Thoracic aorta (tissue), 2 donors: ENCODE results near the gene EXOC6B. TPM values are rescaled to one million over a fixed set of nuclear protein-coding genes. Genes with fewer than 3 reads are reported as not detected.

Experiments used
- ATAC-seq: fragments of 150-250 bp; one replicate; pipeline ENCODE4 v1.8.0; 2017; ENCODE audit warnings: low read depth; ENCODE audit not compliant: insufficient number of reproducible peaks, low FRiP score
- DNase-seq: peaks from one replicate; pipeline ENCODE4 v3.0.0-alpha.2; 2020; ENCODE audit warnings: low spot score
- H3K27ac ChIP-seq, 2 donors: fragments of 200-600 bp; sonication (generic); 1 replicate in 1 of 2; 2 replicates in 1 of 2; pipeline ENCODE4 v1.5.1; 2016; ENCODE audit warnings: mild to moderate bottlenecking in 2 of 2, moderate library complexity in 2 of 2
- H3K27me3 ChIP-seq: fragments of 200-600 bp; sonication (generic); replicated peaks from 2 replicates; pipeline ENCODE4 v1.6.0; 2016; ENCODE audit warnings: mild to moderate bottlenecking; ENCODE audit not compliant: insufficient read depth
- H3K36me3 ChIP-seq: fragments of 200-600 bp; sonication (generic); one replicate; pipeline ENCODE4 v1.5.1; 2016
- H3K4me1 ChIP-seq, 2 donors: fragments of 200-600 bp; sonication (generic); 1 replicate in 1 of 2; 2 replicates in 1 of 2; pipeline versions ENCODE4 v1.5.1 to v1.6.0; 2016; ENCODE audit warnings: low read depth in 2 of 2, mild to moderate bottlenecking in 1 of 2; ENCODE audit not compliant: control insufficient read depth in 1 of 2
- H3K4me3 ChIP-seq: fragments of 200-600 bp; sonication (generic); 2 replicates; pipeline ENCODE4 v1.5.1; 2016; ENCODE audit warnings: mild to moderate bottlenecking
- H3K9me3 ChIP-seq: fragments of 200-600 bp; sonication (generic); 2 replicates; pipeline ENCODE4 v1.5.1; 2016
- total RNA-seq, 2 donors: library from RNA; depleted of rRNA; stranded (reverse); fragments of >200 nt; gene quantifications; one replicate each; pipeline versions ENCODE4 v1.1.0 to v1.2.3, GENCODE V29; 2016
- TF ChIP-seq, protein P1 (sequence below): fragments of 200-600 bp; sonication (generic); IDR thresholded peaks from one replicate; pipeline ENCODE4 v1.5.1; 2019; ENCODE audit warnings: antibody characterized with exemption

The EXOC6B gene
- 10 to 100 TPM; 29.6 to 44.5 TPM for total RNA-seq

DNA sequence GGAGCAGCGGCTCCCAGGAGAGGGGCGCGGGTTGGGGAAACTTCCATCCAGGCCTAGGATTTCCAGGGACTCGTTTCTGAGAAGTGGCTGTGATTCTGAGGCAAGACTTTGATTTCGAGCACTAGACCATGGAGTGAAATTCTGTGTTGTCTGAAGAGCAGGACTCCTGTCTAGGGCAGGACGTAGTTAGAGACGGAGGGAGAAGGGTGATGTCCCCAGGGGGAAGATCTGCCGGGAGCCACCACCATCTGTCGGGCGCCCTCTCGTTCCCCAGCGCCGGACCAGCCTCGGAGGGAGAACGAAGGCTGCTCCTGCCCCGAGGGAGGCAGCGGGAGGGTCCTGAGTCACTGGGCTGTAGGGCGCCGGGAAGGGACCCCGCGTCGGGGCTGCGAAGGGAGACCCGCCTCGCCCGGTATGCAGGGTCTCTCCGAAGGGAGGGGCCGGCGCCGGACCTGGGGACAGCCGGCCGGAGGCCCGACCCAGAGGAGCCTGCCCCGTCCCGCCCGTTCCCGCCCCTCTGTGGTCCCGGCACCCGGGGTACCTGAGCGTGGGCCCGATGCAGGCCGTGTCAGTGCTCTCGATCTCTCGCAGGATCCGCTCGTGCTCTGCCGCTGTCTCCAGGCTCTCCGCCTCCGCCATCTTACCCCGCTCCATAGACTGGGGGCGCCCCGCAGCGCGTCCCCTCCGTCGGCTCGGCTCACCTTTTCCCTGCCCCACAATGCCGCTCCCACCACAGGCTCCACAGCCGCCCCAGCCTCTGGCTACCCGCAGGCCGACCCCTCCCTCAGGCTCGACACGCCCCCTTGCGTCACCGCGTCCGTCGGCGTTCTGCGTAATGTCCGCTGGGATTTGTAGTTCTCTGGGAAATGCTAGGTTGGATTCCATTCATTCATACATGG, at the start of gene EXOC6B:
Gene EXOC6B (minus strand): TSS at position 777 of the 899 bp plus-strand sequence.
- TF ChIP-seq, protein P1, sequence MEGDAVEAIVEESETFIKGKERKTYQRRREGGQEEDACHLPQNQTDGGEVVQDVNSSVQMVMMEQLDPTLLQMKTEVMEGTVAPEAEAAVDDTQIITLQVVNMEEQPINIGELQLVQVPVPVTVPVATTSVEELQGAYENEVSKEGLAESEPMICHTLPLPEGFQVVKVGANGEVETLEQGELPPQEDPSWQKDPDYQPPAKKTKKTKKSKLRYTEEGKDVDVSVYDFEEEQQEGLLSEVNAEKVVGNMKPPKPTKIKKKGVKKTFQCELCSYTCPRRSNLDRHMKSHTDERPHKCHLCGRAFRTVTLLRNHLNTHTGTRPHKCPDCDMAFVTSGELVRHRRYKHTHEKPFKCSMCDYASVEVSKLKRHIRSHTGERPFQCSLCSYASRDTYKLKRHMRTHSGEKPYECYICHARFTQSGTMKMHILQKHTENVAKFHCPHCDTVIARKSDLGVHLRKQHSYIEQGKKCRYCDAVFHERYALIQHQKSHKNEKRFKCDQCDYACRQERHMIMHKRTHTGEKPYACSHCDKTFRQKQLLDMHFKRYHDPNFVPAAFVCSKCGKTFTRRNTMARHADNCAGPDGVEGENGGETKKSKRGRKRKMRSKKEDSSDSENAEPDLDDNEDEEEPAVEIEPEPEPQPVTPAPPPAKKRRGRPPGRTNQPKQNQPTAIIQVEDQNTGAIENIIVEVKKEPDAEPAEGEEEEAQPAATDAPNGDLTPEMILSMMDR = no peak
- H3K36me3 ChIP-seq = no peaks in the 10 kb centered on the region
- no peaks in the 10 kb centered on the region for H3K9me3 ChIP-seq
- peak within 1 kb of the TSS; percentile 62 for H3K27ac ChIP-seq
- no peaks in the 10 kb centered on the region for H3K27me3 ChIP-seq
- H3K4me1 ChIP-seq = peaks cover 18 to 26% of the 10 kb centered on the region in 2 donors
- peak within 1 kb of the TSS; percentile 91 for H3K4me3 ChIP-seq
- ATAC-seq (peak; percentile 91), DNase-seq (peak; percentile 63)

GRCh38 chr2:72871880-72872279, 46.0 kb upstream of the EXOC6B start:
- no peaks in the 10 kb centered on the region for H3K27me3 ChIP-seq
- no peak overlapping the region for H3K27ac ChIP-seq
- no peak for DNase-seq
- H3K4me1 ChIP-seq = no peaks in the 10 kb centered on the region
- H3K4me3 ChIP-seq = no peak overlapping the region
- TF ChIP-seq, protein P1 = no peak
- ATAC-seq = no peak
- H3K36me3 ChIP-seq = no peaks in the 10 kb centered on the region
- H3K9me3 ChIP-seq = no peaks in the 10 kb centered on the region

GRCh38 chr2:72871060-72871459, 45.2 kb upstream of the EXOC6B start:
- DNase-seq = no peak
- no peaks in the 10 kb centered on the region for H3K27me3 ChIP-seq
- ATAC-seq = no peak
- no peaks in the 10 kb centered on the region for H3K9me3 ChIP-seq
- no peaks in the 10 kb centered on the region for H3K4me1 ChIP-seq
- H3K36me3 ChIP-seq = no peaks in the 10 kb centered on the region
- TF ChIP-seq, protein P1 = no peak
- no peak overlapping the region for H3K4me3 ChIP-seq
- H3K27ac ChIP-seq = no peak overlapping the region

DNA sequence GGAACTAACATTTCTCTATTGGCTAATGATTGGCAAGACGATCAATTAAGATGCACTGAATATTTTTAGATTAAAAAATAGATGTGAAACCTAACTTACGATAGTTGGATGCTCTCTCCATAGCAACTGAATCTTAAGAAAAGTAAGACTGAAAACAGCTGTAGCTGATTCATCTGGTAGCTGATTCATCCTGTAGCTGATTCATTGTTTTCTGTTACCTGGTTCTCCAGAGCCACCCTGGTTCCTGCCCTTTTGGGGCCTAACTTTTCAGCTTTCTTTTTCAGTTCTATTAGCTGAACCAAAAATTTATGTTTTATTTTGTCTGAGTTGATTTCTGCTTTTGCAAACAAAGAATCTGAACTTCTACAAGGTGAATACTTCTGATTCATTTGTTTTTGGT, 38.7 kb upstream of the EXOC6B start:
- Histone ChIP-seq H3K4me3 (no peak overlapping the region), H3K27ac (no peak overlapping the region), H3K36me3 (no peaks in the 10 kb centered on the region), H3K4me1 (peaks cover 0 to 5% of the 10 kb centered on the region in 2 donors), H3K27me3 (no peaks in the 10 kb centered on the region), H3K9me3 (no peaks in the 10 kb centered on the region)
- TF ChIP-seq, protein P1 = no peak
- DNase-seq (no peak), ATAC-seq (no peak)

DNA sequence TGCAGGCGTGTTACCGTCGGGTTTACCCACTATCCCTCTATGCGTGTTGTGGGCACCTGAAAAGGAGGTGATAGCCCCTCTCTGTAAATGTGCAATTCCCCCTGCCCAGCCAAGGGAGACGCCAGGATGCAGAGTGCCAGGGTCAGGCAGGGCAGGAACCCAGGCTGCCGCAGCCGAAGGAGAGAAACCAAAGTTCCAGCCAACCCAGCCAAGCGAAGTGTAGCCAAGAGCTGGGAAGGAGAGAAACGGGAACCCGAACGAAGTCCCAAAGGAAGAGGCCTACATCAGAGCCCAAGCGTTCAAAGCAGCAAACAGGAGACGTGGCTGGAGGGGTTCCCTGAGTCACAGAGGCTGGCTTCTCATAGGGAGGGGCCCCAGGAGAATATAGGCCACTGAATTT, 37.2 kb upstream of the EXOC6B start:
- ATAC-seq (no peak), DNase-seq (no peak)
- Histone ChIP-seq H3K36me3 (no peaks in the 10 kb centered on the region), H3K27ac (no peak overlapping the region), H3K9me3 (no peaks in the 10 kb centered on the region), H3K4me1 (peaks cover 0 to 5% of the 10 kb centered on the region in 2 donors), H3K27me3 (no peaks in the 10 kb centered on the region), H3K4me3 (peak overlapping the region; percentile 44)
- TF ChIP-seq, protein P1 = no peak
